Ovary (tissue), 3 donors: ENCODE data around the gene PPP4C.
A peak's percentile ranks its signal among the peaks of the same experiment; 100 is the strongest.

ENCODE experiments used
- CTCF ChIP-seq, 3 donors: fragments of 450-650 bp in 2 of 3; fragments of 200-600 bp in 1 of 3; IDR thresholded peaks; one replicate each; pipeline versions ENCODE4 v1.5.1 to v1.8.0; 2016 to 2022; ENCODE audit warnings: antibody characterized with exemption in 3 of 3, mild to moderate bottlenecking in 1 of 3
- POLR2A ChIP-seq: fragments of 450-650 bp; IDR thresholded peaks from one replicate; pipeline ENCODE4 v1.6.1; 2017; ENCODE audit warnings: antibody characterized with exemption, mild to moderate bottlenecking, moderate library complexity
- donor health status: DM: no; HTN: no; CAD: no.

GRCh38 chr16:30112197-30113030, 36.6 kb downstream of the PPP4C start:
- TF ChIP-seq CTCF (IDR thresholded peaks at IDR 0.05), result peak in 1 of 3 donors; percentile 61
- TF ChIP-seq POLR2A, result no peak
